Stimulated activated CD4-positive, alpha-beta T cell treated with anti-CD3 and anti-CD28 coated beads, Interleukin-2, amount 100 ng/mL, for 48 hours (primary cell): ENCODE results near the gene AGBL4.

ENCODE experiments used
- DNase-seq, 2 donors: peaks; one replicate each; pipeline ENCODE4 v3.0.0-alpha.2; 2020

AGBL4 gene

DNA sequence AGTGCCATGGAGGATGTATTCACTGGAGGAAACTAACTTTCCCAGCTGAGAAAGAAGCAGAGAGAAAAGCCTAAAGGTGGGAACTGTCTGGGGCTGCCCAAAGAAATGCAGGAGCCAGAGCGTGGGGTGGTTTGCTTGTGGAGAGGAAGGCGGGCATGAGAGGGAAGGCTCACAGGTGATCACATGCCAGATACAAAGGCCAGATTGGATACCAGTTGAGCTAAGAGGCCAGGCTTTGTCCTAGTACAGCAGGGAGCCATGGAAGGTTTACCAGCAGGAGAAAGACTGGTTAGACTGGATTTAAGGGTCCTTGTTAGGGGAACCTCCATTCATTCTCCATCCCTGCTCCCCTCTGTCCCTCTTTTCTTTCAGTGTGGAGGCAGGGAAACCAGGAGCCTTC, 1313.4 kb downstream of the AGBL4 start:
- DNase-seq = no peak

DNA sequence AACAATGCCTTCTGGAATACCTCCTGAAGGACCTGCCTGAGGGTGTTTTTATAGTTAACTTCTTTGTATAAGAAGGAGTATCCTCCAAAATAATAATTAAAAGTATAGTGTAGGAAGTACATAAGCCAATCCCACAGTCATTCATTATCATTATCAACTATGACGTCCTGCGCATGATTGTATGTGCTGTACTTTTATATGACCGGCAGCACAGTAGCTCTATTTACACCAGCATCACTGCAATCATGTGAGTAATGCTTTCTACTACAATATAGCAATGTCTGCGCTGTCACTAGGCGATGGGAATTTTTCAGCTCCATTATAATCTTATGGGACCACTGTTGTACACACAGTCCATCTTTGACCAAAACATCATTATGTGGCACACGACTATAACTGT, 1319.0 kb downstream of the AGBL4 start:
- no peak for DNase-seq

DNA sequence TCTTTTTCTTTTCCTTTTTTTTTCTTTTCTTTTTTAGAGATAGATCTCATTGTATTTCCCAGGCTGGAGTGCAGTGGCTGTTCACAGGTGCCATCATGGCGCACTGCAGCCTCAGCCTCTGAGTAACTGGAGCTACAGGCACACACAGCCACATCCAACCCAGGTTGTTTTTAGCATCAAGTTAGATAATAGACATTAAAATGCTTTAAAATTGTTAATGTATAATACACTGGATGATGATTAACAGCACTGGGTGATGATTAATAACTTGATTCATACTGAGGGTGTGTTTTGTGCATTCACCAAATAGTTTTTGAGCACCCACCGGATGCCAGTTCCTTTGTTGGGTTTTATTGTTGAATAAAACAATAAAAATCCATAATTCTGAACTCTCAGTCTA, 1322.3 kb downstream of the AGBL4 start:
- no peak for DNase-seq

DNA sequence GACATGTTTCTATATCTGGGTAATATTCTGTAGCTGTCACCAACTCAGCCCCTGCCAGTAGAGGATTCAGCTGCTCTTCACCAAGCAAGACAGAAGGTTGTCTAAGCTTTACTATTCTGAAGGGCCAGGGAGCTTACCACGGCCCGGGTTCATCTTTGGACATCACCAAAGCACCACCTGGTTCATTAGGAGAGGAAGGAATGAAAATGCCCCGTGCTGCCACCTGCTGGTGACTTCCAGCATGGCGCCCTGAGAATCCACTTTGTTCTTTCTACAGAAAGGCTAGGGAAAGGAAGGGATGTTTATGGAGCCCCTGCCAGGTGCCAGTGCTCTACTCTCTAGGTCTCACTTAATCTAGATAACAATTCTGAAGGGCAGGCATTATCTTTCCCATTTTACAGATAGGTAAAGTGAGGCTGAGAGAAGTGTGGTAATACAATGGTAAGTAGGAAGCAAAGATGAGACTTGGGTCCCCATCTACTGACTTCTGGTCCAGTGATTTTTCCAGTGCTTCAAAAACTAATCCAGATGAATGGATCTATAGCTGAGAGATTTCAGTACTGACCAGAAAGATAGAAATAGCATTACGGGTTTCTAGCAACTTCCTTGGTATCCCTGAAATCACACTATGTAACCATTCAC, 1326.6 kb downstream of the AGBL4 start:
- DNase-seq = peak; percentile 61 to 70

DNA sequence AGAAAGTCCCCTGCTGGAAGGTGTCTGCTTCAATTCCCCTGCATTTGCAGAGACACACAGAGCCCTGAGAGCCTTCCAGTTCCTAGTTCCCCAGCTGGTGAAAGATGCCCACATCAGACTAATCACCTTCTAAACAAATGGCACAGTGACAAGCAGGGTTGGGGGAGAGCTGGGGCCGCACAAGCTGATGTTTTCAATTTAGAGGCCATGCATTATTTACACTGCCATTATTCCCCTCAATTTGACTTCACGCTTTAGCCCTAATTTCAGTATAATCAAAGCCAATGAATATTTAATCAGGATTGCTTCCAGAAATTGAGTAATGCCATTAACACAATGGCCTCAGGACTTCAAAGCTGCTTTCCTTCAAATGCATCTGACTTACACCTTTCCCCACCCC, 1328.6 kb downstream of the AGBL4 start:
- DNase-seq = no peak

DNA sequence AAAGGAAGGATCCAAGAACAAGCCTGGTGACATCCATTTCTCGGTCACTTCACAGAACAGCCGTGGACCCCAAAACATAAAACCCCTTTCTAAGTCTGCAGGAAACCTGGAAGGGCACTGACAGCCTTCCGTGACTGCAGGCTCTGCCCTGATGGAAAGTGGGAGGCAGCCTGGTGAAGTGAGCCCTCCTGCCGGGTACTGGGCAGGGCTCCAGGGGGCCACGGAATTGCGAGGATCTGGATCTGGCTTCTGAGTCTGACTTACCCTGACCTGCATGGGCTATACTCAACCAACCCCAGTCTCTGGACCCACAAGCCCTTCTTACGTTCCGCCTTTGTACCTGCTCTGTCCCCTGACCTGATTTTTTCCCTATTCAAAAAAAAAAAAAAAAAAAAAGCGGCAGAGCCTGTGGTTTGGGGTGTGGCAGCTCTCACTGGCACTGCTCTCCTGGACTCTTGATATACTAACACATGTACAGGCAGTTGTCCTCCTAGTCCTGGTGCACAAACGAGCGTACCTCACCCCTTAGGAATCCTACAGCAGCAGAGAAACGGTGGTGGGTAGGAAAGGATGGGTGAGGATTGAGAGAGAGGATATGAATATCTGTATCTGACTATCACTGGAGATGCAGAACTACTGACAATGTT, 1330.0 kb downstream of the AGBL4 start:
- DNase-seq = no peak

DNA sequence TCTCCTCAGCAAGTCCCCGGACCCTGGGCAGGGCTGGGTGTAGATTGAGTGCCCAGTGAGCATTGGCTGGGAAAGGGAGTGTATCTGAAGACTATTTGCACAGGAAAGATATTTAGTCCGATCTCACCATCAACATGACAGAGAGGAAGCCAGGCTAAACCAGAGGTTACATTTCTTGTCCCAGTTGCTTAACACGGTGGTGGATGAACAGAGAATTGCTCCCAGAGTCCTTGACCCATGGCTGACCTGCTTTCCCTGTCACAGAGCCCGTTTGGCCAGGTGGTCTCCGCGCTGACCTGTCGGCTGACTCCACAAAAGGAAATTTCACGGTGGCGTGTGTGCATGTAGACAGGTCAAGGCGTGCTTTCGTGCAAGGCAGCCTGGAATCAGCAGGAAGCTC, 1330.6 kb downstream of the AGBL4 start:
- DNase-seq = no peak

DNA sequence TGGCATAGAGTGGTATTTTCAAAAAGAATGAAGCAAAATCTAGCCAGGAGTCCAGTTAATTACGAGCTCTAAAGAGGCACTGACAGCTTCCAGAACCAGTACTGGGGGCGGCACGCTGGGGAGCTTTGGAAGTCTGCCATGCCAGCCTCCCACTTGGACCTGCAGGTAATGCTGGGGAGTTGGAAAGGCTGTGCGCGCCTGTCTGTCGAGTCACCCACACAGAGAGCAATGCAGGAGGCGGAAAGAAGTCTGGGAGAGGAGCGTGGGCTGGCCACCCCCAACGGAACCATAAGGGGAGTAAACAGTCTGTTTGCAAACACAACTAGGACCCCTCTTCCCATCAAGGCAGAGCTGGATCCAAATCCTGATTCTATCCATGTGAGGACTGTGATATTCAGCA, 1331.5 kb downstream of the AGBL4 start:
- no peak for DNase-seq

DNA sequence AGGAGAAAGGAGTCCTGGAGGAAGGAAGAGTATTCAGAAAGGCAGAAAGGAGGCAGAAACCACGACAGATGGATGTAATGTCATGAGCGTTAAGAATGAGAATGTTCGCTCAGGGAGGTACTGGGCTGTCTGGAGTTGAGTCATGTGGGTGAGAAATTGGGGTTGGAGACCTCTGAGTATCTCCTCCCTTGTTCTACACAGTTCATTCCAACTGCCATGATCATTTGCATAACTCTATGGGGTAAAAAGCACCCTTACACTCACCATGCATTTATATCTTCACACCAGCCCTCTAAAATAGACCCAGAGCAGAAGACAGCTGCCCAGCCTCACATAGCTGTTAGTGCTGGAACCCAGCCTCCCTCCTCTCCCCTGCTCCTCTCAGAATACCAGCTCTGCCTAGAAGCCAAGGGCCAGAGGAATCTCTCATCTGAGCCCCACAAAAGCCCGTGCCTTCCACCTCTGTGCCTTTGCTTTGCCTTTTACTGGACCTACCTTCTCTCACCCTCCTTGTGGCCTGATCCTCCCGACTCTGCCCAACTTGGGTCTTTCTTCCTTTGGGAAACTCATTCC, 1332.2 kb downstream of the AGBL4 start:
- DNase-seq = no peak

DNA sequence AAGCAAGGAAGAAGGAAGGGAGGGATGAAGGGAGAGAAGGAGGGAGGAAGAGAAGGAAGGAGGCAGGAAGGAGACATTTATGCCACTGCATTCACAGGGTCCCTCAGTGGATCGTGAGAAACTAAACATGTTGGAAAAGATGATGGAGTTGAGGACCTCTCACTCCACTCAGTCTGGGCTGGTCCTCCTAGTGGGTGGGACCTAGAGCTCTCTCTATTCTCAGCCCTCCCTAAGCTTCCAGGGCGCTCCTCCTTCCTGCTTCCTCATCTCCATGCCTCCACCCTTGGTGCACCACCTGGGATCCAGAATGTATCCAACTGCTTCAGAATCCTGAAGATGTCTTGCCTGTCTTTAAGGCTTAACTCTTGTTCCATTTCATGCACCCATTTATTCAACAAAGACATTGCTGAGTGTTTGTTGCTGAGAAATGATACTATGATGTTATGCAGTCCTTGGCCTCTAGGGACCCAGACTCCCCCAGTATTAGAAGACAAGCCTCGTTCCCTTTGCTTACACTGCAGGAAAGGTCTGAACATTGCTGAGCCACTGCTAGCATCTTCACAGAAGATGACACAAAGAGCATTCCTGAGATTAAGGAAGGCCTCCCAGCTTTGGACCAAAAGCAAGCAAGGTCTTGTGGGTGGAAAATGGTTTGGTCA, 1335.5 kb downstream of the AGBL4 start:
- DNase-seq = no peak

DNA sequence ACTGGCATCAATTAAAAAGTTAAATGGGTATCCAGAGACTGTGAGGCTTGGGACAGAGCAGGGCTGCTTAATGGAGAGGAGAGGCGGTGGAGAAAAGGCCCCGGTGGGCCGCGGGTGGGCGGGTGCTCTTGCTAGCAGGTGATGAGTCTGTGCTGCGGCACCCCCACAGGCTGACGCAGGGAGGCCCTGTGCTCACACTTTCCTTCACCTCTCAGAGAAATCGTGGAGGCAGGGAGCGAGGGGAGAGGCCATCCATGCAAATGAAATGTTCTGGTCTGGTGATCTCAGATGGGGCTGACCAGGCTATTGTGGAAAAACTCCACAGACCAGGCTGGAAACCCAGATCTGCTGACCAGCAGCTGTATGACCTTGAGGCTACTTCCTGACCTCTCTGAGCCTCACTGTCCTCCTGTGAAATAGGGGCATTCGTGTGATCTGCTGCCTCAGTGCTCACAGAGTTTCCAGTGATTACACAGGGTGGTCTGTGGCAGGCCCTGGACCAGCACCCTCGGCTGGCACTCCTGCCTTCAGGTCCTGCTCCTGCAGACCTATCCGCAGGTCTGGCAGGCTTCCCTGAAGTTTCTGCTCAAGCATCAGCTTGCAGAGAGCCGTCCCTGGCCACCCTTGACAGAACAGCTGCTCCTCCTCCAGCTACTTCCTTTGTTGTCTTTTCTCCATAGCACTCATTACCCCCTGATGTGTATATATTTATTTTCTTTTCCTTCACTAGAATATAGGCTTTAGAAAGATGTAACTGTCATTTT, 1336.3 kb downstream of the AGBL4 start:
- DNase-seq = no peak

DNA sequence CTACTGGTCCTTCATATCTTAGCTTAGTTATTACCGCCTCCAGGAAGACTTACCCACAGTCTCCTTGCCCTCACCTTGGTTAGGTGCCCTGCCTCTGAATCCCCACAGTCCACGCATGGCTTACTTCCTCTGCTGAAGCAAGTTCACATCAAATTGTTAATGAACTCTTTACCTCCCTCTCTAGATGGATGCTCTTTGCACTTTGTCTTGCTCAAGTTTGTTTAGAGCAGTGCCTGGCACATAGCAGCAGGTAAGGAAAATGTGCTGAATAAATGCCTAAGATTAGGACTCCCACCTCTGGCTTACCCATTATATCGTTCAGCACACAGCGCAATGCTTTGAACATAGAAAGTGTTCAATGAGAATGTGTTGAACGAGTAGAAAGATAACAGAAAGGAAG, 1337.6 kb downstream of the AGBL4 start:
- no peak for DNase-seq

DNA sequence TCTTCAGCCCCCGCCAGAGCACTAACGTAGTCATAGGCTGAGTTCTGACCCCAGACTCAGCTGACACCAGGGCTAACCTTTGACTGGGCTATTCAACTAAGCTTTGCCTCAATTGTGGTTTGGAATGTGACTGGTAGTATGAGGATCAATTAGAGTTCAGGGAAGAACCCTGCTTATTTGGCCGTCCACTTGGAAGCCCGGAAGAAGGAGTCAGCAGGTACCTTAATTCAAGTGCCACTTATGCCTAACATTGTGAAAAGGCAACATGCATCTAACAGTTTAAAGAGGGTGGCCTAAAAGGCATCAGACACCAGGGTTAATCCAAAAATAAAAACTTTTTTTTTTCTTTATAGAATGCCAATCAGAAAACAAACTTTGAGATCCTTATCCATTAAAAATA, 1339.4 kb downstream of the AGBL4 start:
- no peak for DNase-seq

DNA sequence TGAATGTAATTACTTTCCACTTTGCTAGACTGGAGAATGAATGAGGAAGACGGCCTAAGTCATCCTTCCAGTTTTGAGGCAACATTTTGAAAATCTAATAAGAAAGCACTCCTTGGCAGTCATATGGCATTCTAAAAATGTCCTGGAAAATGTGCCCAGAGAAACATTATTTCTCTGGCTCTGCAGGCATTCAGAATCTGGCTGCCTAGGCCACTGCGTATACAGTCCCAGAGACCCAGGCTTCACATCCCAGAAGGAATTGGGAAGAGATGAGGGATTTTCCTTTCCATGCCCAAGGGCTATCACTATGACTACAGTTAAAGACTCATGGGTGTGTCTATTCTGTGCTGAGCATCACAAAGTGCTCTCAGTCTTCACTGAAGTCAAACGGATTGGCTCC, 1339.9 kb downstream of the AGBL4 start:
- no peak for DNase-seq

DNA sequence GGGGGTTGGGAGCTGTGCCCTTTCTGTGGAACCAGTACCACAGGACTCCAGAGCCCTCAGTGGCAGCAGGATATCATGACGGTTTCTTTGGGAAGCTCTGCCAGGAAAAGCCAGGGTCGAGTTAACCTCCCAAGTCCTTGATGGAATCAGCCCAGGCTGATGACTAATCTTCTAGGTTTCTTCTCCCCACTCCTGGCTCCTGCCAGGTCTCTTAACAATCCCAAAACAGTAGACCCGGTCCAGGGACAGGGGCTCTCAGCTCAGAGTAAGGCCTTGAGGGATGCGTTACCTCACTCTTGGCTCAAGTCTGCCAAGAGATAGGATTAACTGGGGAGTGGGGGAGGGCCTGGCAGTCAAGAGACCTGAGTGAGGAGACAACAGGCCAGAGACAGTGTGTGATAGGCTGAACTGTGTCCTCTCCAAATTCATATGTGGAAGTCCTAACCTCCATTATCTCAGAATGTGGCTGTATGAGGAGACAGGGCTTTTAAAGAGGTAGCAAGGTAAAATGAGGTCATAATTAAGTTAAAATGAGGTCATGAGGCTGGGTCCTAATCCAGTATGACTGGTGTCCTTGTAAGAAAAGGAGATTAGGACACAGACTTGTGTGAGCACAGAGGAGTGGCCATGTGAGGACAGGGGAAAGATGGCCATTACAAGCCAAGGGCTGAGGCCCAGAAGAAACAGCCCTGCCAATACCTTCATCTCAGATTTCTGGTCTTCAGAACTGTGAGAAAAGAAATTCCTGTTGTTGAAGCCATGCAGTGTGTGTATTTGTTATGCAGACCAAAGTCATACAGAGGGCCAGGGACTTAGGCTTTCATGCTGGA, 1342.1 kb downstream of the AGBL4 start:
- DNase-seq = no peak

DNA sequence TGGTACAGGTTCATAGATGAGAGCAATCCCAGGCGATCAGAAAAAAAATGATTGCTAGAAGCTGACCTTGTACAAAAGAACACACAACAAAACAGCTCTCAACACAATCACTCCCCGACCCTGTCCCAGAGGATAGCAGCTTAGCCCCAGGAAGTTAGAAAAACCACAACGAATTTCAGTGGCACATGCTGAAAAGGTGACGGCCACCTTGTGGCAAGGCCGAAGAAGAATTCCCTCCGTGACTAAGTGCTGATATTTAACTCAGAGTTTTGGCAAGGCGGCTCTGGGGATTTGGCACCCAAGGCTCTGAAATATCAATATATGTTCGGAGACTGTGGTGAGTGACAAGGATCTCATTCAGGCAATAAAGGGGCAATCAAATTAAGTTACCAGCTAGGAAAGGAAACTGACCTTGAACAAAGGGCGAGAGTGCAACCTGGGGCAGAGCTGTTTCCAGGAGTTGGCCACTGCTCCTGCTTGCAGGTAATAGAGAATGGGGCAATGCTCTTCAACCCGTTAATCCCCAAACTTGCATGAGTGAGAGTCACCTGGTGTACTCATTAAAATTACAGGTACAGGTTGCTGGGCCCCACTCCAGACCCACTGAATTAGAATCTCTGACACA, 1343.2 kb downstream of the AGBL4 start:
- DNase-seq = no peak

DNA sequence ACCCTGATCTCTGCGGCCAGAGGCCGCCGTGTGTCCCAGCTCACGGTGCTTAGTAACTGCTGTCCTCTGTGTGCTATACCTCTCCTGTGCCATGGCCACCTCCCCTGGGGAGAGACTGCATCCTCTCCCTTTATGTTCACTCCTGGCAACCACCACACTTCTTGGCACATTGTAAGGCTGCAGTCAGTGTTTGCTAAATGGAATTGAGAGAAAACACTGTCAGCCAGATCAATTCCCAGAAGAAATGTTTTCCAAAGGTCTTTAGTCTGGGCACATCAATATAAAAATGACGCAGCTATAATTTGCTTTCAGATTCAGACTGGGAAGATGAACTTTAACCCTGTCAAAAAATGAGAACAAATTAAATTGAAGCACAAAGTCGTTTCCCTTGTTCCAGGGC, 1343.9 kb downstream of the AGBL4 start:
- no peak for DNase-seq

DNA sequence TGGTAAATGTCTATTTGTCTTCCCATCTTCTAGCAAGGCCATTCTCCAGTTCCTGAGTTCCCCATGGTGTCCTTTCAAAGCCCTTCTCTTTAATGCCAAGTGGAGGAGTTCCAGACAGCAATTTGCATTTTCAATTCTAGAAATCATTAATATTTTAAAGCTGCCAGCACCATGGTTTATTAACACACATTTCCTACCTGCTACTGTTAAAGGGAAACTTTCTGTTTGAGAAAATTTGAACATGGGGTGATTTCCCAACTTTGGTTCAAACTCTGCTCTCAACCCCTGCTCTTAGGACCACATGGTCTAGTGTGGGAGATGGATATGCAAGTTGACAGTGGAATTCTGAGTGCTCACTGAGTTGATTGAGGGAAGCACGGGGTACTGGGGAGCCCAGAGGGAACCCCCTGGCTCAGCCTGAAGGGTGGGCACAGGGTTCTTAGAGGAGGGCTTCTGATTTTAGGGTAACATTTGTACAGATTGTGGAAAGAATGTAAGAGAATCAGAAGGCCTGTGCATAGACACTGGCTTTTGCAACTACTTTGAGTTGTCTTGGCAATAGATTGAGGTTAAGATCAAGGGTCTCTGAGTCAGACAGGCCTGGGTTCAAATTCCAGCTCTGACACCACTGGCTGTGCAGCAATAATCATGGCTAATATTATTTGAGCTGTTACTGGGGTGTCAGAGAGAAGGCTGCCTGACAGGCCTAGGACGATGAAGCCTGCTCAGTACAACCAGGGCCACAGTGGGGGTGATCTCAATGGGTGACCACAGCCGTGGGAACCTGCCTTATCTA, 1344.8 kb downstream of the AGBL4 start:
- no peak for DNase-seq

DNA sequence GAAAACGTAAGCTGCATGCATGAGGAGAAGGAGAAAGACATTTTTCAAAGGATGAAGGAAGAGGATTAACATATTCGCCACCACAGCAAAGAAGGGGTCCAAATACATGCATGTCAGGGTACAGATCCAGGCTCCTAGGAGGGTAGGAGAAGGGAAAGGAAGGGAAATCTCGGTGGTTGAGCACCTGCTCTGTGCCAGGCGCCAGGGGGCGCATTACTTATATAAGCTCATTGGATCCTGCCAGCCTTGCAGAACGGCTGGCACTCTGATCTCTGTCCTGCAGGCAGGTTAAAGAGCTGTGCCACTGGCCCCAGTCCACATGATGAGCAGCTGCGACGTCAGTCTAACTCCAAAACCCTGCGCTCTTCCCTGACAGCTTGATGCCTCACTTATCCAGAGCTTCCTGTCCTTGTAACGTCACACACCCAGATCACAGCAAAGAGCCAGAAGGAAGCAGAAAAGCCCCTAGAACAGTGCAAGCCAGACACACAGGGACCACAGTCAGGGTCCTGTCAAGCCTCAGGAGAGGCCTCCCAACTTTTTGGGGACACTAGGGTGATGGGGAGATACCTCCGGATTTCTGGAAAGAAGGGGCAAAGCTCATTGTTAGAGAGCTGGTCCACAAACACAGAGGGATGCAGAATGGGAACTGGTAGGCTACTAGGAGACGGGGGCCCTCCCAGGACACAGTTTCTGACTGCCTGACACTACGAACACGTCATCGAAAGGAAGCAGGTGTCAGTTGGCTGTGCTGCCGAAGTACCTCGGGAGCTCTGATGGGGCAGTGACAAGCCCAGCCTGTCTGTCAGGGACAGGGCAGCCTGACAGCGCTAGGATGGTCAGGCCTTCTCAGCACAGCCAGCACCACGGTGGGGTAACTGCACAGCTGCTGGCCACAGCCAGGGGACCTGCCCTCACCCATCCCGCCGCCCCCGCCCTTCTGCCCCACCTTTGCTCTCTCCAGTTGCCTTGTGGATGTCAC, 1346.2 kb downstream of the AGBL4 start:
- DNase-seq = peak; percentile 39 to 44

DNA sequence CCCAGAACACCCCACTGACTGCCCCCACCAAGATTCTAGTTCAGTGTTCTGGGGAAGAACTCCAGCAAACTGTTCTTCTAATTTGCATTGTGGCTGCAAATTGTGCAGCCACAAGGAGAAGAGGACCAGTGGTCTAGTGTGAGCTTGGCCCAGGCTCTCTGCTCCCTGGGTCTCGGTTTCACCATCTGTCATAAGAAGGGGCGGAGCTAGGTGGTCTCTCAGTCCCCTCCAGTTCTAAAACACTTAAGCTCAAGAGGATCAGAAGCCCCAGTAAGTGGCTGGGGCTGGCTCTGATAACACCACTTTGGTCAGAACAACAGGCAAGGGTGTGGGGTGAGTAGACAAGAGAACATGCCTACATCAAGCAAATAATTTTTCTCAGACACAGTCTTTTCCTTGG, 1346.9 kb downstream of the AGBL4 start:
- no peak for DNase-seq
